ENCODE measurements around the gene IL20RA. TPM values are rescaled to one million over a fixed set of nuclear protein-coding genes. Genes with fewer than 3 reads are reported as not detected.

Gene IL20RA
- total RNA-seq, 1 donor from 2014 or later: 10.1 TPM

- H3K4me1 ChIP-seq: peaks cover 26% of the 10 kb centered on the region
- no peaks in the 10 kb centered on the region for H3K9me3 ChIP-seq (replicated peaks)
- H3K27ac ChIP-seq (replicated peaks): no peak overlapping the region
- TF ChIP-seq CTCF (IDR thresholded peaks at IDR 0.05; ENCODE audit: borderline replicate concordance): no peak
- no peaks in the 10 kb centered on the region for H3K36me3 ChIP-seq
- H3K27me3 ChIP-seq (ENCODE audit: low read depth): no peaks in the 10 kb centered on the region
- no peak overlapping the region for H3K4me3 ChIP-seq
- DNase-seq: no peak
- intact Hi-C loops (cut with micrococcal nuclease): no loop called here
These were observed 31.7 kb downstream of the IL20RA start for GRCh38 chr6:137013031-137013430.

GRCh38 chr6:137011406-137011805, 33.4 kb downstream of the IL20RA start:
- DNase-seq: no peak
- peaks cover 16% of the 10 kb centered on the region for H3K4me1 ChIP-seq
- TF ChIP-seq CTCF (IDR thresholded peaks at IDR 0.05; ENCODE audit: borderline replicate concordance): no peak
- H3K4me3 ChIP-seq: no peak overlapping the region
- no peaks in the 10 kb centered on the region for H3K27me3 ChIP-seq (ENCODE audit: low read depth)
- intact Hi-C loops (cut with micrococcal nuclease): no loop called here
- H3K27ac ChIP-seq (replicated peaks): no peak overlapping the region
- H3K36me3 ChIP-seq: no peaks in the 10 kb centered on the region
- no peaks in the 10 kb centered on the region for H3K9me3 ChIP-seq (replicated peaks)

GRCh38 chr6:137010128-137010718, 34.5 kb downstream of the IL20RA start:
- TF ChIP-seq CTCF (IDR thresholded peaks at IDR 0.05; ENCODE audit: borderline replicate concordance): no peak
- Histone ChIP-seq H3K9me3 (replicated peaks) (no peaks in the 10 kb centered on the region), H3K4me1 (peaks cover 11% of the 10 kb centered on the region), H3K36me3 (no peaks in the 10 kb centered on the region), H3K27ac (replicated peaks) (no peak overlapping the region), H3K4me3 (no peak overlapping the region), H3K27me3 (ENCODE audit: low read depth) (no peaks in the 10 kb centered on the region)
- intact Hi-C loops (cut with micrococcal nuclease): no loop called here
- no peak for DNase-seq

- Histone ChIP-seq H3K27ac (replicated peaks) (no peak overlapping the region), H3K27me3 (ENCODE audit: low read depth) (no peaks in the 10 kb centered on the region), H3K4me1 (peaks cover 2% of the 10 kb centered on the region), H3K36me3 (no peaks in the 10 kb centered on the region), H3K4me3 (no peak overlapping the region), H3K9me3 (replicated peaks) (no peaks in the 10 kb centered on the region)
- TF ChIP-seq CTCF (IDR thresholded peaks at IDR 0.05; ENCODE audit: borderline replicate concordance): no peak
- intact Hi-C loops (cut with micrococcal nuclease): no loop called here
- DNase-seq: peak; percentile 33
These were observed 36.6 kb downstream of the IL20RA start for GRCh38 chr6:137008204-137008603.

GRCh38 chr6:137006056-137006455, 38.7 kb downstream of the IL20RA start:
- Histone ChIP-seq H3K4me3 (no peak overlapping the region), H3K4me1 (no peaks in the 10 kb centered on the region), H3K36me3 (no peaks in the 10 kb centered on the region), H3K9me3 (replicated peaks) (no peaks in the 10 kb centered on the region), H3K27ac (replicated peaks) (no peak overlapping the region), H3K27me3 (ENCODE audit: low read depth) (no peaks in the 10 kb centered on the region)
- no peak for DNase-seq
- no peak for TF ChIP-seq CTCF (IDR thresholded peaks at IDR 0.05; ENCODE audit: borderline replicate concordance)
- intact Hi-C loops (cut with micrococcal nuclease): no loop called here
